Measurements from ENCODE around the gene C6orf52. TPM values are rescaled to one million over a fixed set of nuclear protein-coding genes. Genes with fewer than 3 reads are reported as not detected.

Gene C6orf52
- total RNA-seq, 1 donor from 2014 or later: 2.9 TPM

GRCh38 chr6:10692965-10693538 is 1.4 kb downstream of the C6orf52 start:
- Mint-ChIP-seq H3K27ac (ENCODE audit: unreplicated experiment) (peak overlapping the region; percentile 100), H3K36me3 (ENCODE audit: low read depth, unreplicated experiment) (no peaks in the 10 kb centered on the region), H3K9me3 (ENCODE audit: unreplicated experiment) (no peaks in the 10 kb centered on the region), H3K4me1 (ENCODE audit: low read depth, unreplicated experiment) (peaks cover 20% of the 10 kb centered on the region), H3K27me3 (ENCODE audit: low read depth, unreplicated experiment) (no peaks in the 10 kb centered on the region), H3K4me3 (ENCODE audit: unreplicated experiment) (peak overlapping the region; percentile 97)
- Histone ChIP-seq H3K4me3 (ENCODE audit: insufficient read depth, low read depth, low read length) (peak overlapping the region; percentile 99), H3K27me3 (ENCODE audit: insufficient read depth, low read length) (peaks cover 3% of the 10 kb centered on the region), H3K4me1 (ENCODE audit: insufficient read depth, low read length) (peaks cover 16% of the 10 kb centered on the region), H3K27ac (ENCODE audit: low read depth, low read length) (no peak overlapping the region), H3K4me2 (ENCODE audit: low read length) (peak overlapping the region; percentile 92), H3K36me3 (ENCODE audit: insufficient read depth, low read length) (no peaks in the 10 kb centered on the region), H2AFZ (ENCODE audit: low read depth, low read length) (no peak overlapping the region), H3K9ac (ENCODE audit: low read length) (peak overlapping the region; percentile 95), H3K79me2 (ENCODE audit: insufficient read depth, low read length) (peaks cover 48% of the 10 kb centered on the region), H3K9me3 (ENCODE audit: insufficient read depth, low read depth, low read length) (no peaks in the 10 kb centered on the region), H4K20me1 (ENCODE audit: insufficient read depth, low read length) (peaks cover 4% of the 10 kb centered on the region)
- TF ChIP-seq, protein P1, sequence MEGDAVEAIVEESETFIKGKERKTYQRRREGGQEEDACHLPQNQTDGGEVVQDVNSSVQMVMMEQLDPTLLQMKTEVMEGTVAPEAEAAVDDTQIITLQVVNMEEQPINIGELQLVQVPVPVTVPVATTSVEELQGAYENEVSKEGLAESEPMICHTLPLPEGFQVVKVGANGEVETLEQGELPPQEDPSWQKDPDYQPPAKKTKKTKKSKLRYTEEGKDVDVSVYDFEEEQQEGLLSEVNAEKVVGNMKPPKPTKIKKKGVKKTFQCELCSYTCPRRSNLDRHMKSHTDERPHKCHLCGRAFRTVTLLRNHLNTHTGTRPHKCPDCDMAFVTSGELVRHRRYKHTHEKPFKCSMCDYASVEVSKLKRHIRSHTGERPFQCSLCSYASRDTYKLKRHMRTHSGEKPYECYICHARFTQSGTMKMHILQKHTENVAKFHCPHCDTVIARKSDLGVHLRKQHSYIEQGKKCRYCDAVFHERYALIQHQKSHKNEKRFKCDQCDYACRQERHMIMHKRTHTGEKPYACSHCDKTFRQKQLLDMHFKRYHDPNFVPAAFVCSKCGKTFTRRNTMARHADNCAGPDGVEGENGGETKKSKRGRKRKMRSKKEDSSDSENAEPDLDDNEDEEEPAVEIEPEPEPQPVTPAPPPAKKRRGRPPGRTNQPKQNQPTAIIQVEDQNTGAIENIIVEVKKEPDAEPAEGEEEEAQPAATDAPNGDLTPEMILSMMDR (IDR thresholded peaks at IDR 0.05; ENCODE audit: insufficient read depth, low read depth, low read length): no peak
- TF ChIP-seq EZH2 (IDR thresholded peaks at IDR 0.05; ENCODE audit: insufficient read depth, low read length): no peak
- FAIRE-seq: no peak
- DNase-seq (ENCODE audit: low read depth): no peak

GRCh38 chr6:10690651-10691445 is 3.6 kb downstream of the C6orf52 start:
- no peaks in the 10 kb centered on the region for H4K20me1 ChIP-seq (ENCODE audit: insufficient read depth, low read length)
- Mint-ChIP-seq H3K9me3 (ENCODE audit: unreplicated experiment) (no peaks in the 10 kb centered on the region), H3K27me3 (ENCODE audit: low read depth, unreplicated experiment) (no peaks in the 10 kb centered on the region), H3K4me3 (ENCODE audit: unreplicated experiment) (peak overlapping the region; percentile 73), H3K27ac (ENCODE audit: unreplicated experiment) (peak overlapping the region; percentile 85), H3K4me1 (ENCODE audit: low read depth, unreplicated experiment) (peaks cover 20% of the 10 kb centered on the region), H3K36me3 (ENCODE audit: low read depth, unreplicated experiment) (no peaks in the 10 kb centered on the region)
- H3K79me2 ChIP-seq (ENCODE audit: insufficient read depth, low read length): peaks cover 26% of the 10 kb centered on the region
- H3K4me1 ChIP-seq (ENCODE audit: insufficient read depth, low read length): peaks cover 13% of the 10 kb centered on the region
- FAIRE-seq: no peak
- no peaks in the 10 kb centered on the region for H3K36me3 ChIP-seq (ENCODE audit: insufficient read depth, low read length)
- no peak overlapping the region for H3K9ac ChIP-seq (ENCODE audit: low read length)
- no peaks in the 10 kb centered on the region for H3K9me3 ChIP-seq (ENCODE audit: insufficient read depth, low read depth, low read length)
- H3K27me3 ChIP-seq (ENCODE audit: insufficient read depth, low read length): peaks cover 13% of the 10 kb centered on the region
- H3K4me3 ChIP-seq (ENCODE audit: insufficient read depth, low read depth, low read length): no peak overlapping the region
- no peak for DNase-seq (ENCODE audit: low read depth)
- H2AFZ ChIP-seq (ENCODE audit: low read depth, low read length): no peak overlapping the region
- H3K4me2 ChIP-seq (ENCODE audit: low read length): no peak overlapping the region
- H3K27ac ChIP-seq (ENCODE audit: low read depth, low read length): no peak overlapping the region
- no peak for TF ChIP-seq EZH2 (IDR thresholded peaks at IDR 0.05; ENCODE audit: insufficient read depth, low read length)
- TF ChIP-seq, protein P1 (IDR thresholded peaks at IDR 0.05; ENCODE audit: insufficient read depth, low read depth, low read length): no peak

DNA sequence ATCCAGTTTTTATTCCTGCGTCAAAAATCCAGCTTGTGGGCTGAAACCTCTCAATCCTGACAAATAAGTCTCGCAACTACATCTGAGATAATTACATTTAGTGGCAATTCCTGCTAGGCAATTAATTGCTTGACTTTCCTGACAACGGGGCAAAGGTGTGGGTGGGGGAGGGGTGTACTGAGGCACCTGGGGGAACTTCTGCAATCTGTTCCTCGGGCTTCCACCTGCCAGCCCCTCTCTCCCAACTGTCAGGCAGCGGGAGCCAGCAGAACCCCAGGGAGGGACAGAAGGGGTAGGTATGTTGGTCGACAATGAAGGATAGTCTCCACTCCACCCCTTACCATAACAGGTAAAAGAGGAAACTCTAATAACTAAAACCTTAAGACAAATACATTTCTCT is 6.8 kb downstream of the C6orf52 start:
- H3K36me3 ChIP-seq (ENCODE audit: insufficient read depth, low read length): no peaks in the 10 kb centered on the region
- Mint-ChIP-seq H3K27ac (ENCODE audit: unreplicated experiment) (no peak overlapping the region), H3K4me3 (ENCODE audit: unreplicated experiment) (no peak overlapping the region), H3K36me3 (ENCODE audit: low read depth, unreplicated experiment) (no peaks in the 10 kb centered on the region), H3K9me3 (ENCODE audit: unreplicated experiment) (no peaks in the 10 kb centered on the region), H3K4me1 (ENCODE audit: low read depth, unreplicated experiment) (peaks cover 12% of the 10 kb centered on the region), H3K27me3 (ENCODE audit: low read depth, unreplicated experiment) (no peaks in the 10 kb centered on the region)
- no peak overlapping the region for H2AFZ ChIP-seq (ENCODE audit: low read depth, low read length)
- no peaks in the 10 kb centered on the region for H3K4me1 ChIP-seq (ENCODE audit: insufficient read depth, low read length)
- H4K20me1 ChIP-seq (ENCODE audit: insufficient read depth, low read length): no peaks in the 10 kb centered on the region
- H3K9ac ChIP-seq (ENCODE audit: low read length): no peak overlapping the region
- no peaks in the 10 kb centered on the region for H3K9me3 ChIP-seq (ENCODE audit: insufficient read depth, low read depth, low read length)
- no peak for TF ChIP-seq EZH2 (IDR thresholded peaks at IDR 0.05; ENCODE audit: insufficient read depth, low read length)
- TF ChIP-seq, protein P1 (IDR thresholded peaks at IDR 0.05; ENCODE audit: insufficient read depth, low read depth, low read length): no peak
- peaks cover 14% of the 10 kb centered on the region for H3K27me3 ChIP-seq (ENCODE audit: insufficient read depth, low read length)
- DNase-seq (ENCODE audit: low read depth) (no peak), FAIRE-seq (no peak)
- H3K4me3 ChIP-seq (ENCODE audit: insufficient read depth, low read depth, low read length): no peak overlapping the region
- no peak overlapping the region for H3K4me2 ChIP-seq (ENCODE audit: low read length)
- no peak overlapping the region for H3K27ac ChIP-seq (ENCODE audit: low read depth, low read length)
- no peaks in the 10 kb centered on the region for H3K79me2 ChIP-seq (ENCODE audit: insufficient read depth, low read length)
